Measurements from ENCODE around the gene ALK.

DNA sequence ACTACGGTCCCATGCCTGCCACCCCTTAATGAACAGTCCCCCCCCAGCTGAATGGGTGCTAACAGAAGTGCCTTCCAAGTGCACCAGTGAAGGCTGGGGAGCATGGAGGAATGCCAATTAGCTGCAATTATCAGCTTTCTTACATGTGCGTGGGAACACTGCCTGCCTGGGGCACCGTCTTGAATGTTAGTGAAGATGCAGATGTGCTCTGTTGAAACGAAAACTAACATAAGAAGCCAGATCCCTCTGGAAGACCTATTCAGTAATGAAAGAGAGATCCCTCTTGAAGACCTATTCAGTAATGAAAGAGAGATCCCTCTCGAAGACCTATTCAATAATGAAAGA is 651.6 kb downstream of the ALK start:
- TF ChIP-seq, protein P1, sequence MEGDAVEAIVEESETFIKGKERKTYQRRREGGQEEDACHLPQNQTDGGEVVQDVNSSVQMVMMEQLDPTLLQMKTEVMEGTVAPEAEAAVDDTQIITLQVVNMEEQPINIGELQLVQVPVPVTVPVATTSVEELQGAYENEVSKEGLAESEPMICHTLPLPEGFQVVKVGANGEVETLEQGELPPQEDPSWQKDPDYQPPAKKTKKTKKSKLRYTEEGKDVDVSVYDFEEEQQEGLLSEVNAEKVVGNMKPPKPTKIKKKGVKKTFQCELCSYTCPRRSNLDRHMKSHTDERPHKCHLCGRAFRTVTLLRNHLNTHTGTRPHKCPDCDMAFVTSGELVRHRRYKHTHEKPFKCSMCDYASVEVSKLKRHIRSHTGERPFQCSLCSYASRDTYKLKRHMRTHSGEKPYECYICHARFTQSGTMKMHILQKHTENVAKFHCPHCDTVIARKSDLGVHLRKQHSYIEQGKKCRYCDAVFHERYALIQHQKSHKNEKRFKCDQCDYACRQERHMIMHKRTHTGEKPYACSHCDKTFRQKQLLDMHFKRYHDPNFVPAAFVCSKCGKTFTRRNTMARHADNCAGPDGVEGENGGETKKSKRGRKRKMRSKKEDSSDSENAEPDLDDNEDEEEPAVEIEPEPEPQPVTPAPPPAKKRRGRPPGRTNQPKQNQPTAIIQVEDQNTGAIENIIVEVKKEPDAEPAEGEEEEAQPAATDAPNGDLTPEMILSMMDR (IDR thresholded peaks at IDR 0.05; ENCODE audit: low read depth, low read length), result no peak
- no peak for TF ChIP-seq EZH2phosphoT487 (IDR thresholded peaks at IDR 0.05; ENCODE audit: low read depth)
